NCI-H526 (cell line): ENCODE data around the gene KCNE3.

ENCODE experiments used
- DNase-seq, 2 experiments: peaks; one replicate each; lab custom pipeline; 2025; lab: John Stamatoyannopoulos, UW

Gene KCNE3

GRCh38 chr11:74443071-74443864 lies 24.1 kb downstream of the KCNE3 start:
- DNase-seq, result peak; percentile 26 to 67

GRCh38 chr11:74442636-74443035 lies 24.7 kb downstream of the KCNE3 start:
- no peak for DNase-seq

- no peak for DNase-seq
These were observed 28.7 kb downstream of the KCNE3 start for GRCh38 chr11:74438681-74439080.

- no peak for DNase-seq
These were observed 29.8 kb downstream of the KCNE3 start for GRCh38 chr11:74437441-74438042.

DNA sequence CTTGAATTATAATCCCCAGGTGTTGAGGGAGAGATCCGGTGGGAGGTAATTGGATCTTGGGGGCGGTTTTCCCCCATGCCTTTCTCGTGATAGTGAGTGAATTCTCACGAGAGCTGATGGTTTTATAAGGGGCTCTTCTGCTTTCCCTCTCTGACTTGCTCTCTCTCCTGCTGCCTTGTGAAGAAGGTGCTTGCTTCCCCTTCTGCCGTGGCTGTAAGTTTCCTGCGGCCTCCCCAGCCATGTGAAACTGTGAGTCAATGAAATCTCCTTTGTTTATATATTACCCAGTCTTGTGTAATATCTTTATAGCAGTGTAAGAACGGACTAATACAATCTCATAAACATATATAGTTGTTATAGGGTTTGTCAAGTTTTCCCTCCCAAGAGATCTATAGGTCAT lies 32.8 kb downstream of the KCNE3 start:
- DNase-seq, result no peak

DNA sequence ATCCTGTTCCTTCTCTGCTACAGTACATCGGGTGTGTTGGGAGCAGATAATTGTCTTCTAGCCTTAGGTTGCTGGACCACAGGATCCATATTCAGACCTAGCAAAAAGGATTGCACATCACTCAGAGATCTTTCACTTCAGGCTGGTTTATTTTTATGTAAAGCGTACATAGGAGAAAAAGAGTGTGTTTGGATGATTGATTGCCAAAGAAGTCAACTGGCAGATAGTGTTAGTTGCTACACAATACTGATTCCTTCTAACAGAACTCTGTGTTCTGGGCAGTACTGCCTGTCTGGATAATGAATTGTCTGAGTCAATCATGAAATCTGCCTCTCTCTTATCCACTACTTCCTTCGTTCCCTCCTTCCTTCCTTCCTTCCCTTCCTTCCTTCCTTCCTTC lies 38.1 kb downstream of the KCNE3 start:
- no peak for DNase-seq

DNA sequence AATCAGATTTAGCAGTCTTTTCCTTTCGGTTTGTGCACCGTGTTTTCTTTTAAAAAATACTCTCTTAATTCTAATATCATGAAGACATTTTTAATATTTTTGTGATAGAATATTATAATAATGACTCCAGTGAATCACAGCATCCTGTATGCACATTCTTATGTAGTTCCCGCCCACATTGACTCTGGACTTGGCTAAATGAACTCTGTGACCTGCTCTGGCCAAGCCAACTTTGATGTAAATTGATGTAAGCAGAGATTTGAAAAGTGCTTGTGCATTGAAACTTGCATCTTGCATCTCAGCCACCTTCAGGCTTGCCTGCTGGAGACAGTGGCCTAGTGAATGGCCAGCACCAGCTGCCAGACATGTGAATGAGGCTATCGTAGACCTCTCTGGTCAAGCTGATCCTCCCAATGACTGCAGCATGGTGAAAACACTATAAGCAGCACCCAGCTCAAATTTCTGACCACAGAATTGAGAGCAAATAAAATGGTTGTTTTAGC lies 39.9 kb downstream of the KCNE3 start:
- DNase-seq, result no peak

DNA sequence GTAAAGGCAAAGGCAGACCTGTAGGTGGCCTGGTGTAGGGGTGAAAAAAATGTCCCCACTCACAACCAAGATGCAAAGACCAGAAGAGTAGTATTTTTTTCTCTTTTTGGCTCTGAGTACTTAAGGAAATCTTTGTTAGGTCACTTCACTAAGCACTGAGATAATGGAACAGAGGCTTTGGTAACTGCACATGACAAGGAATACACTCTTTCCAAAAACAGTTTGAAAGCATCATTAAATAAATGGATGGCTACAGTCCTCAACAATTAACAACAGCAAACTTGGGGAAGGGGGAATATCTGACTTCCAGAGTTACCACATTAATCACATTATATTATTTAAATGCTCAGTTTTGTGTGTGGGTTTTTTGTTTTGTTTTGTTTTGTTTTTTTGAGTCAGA lies 42.2 kb downstream of the KCNE3 start:
- no peak for DNase-seq

DNA sequence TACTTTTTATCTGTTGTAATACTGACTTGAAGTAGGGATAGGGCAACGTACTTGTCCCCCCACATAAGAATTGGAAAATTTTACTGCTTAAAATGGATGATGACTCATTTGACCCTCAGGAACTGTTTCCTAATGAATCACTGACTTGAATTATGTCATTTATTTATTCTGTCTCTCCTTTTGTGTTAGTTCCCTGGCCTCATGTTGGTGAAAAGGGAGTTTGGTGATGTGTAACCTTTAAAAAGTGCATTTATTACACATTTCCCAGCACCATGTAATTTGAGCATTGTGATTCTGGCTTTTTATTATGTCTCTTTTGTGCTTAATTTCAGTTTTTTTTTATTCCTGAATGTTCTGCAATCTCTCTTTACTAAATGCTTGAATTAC lies 48.8 kb downstream of the KCNE3 start:
- no peak for DNase-seq

- DNase-seq, result no peak
These were observed 49.4 kb downstream of the KCNE3 start for GRCh38 chr11:74417860-74418508.

GRCh38 chr11:74417379-74417804 lies 50.0 kb downstream of the KCNE3 start:
- DNase-seq, result peak; percentile 43 to 59

- DNase-seq, result peak in 1 of 2 experiments; percentile 8
These were observed 50.4 kb downstream of the KCNE3 start for GRCh38 chr11:74416974-74417373.

- no peak for DNase-seq
These were observed 54.5 kb downstream of the KCNE3 start for GRCh38 chr11:74412733-74413359.

GRCh38 chr11:74412321-74412720 lies 55.0 kb downstream of the KCNE3 start:
- no peak for DNase-seq

- DNase-seq, result no peak
These were observed 57.7 kb downstream of the KCNE3 start for GRCh38 chr11:74409633-74410032.
